ENCODE results near the gene ALX4. TPM values are rescaled to one million over a fixed set of nuclear protein-coding genes. Genes with fewer than 3 reads are reported as not detected.

ALX4 gene
- total RNA-seq, 1 donor from 2014 or later = not detected

DNA sequence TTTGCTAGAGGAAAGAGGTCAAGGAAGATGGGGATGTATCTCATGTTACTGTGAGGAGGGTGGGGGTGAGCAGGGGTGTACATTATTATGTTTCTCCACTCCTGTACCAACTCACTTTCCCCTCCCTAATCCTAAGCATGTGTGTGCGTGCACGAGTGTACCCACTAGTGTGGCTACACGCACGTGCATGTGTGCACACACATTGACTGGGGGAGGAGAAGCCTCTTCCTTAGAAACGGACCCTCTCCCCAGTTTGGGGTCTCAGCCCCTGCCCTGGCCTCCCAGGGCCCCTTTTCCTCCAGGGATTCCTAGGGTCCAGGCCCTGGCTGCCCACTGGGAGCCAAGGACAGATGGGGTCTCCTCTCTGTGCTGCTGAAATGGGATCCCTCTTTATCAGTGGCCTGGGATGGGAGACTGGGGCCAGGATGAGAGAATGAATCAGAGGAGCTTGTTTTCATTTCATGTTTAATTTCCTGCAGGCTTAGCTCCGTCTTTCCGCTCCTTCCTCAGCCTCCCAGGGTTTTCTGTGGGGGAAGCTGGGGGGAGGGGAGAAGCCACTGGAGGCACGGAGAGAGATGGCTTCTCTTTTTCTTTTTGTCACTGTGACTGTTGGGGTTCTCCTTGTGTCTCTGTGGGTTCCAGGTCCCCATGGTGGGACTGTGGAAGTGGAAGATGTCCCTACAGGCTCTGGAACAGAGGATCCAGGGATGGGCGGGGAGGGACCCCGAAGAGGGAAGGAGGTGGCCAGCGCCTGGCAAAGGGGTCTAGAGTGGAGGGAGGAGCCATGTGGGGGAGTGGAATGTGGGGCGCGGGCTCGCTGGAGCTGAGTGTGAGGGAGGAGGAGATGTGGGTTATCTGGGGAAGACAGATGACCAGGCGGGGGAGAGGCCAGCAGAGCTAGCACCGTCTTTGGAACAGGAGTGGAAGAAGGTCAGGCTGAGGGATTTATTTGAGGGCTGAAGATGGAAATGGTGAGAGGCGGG is 40.3 kb downstream of the ALX4 start:
- no peaks in the 10 kb centered on the region for H3K9me3 Mint-ChIP-seq (ENCODE audit: unreplicated experiment)
- H3K4me1 Mint-ChIP-seq (ENCODE audit: unreplicated experiment) = peaks cover 7% of the 10 kb centered on the region
- no peak overlapping the region for H3K4me3 Mint-ChIP-seq (ENCODE audit: unreplicated experiment)
- DNase-seq (ENCODE audit: low spot score) = no peak
- H3K27me3 Mint-ChIP-seq (ENCODE audit: unreplicated experiment) = peaks cover 8% of the 10 kb centered on the region
- no peak overlapping the region for H3K27ac Mint-ChIP-seq (ENCODE audit: unreplicated experiment)
- TF ChIP-seq, protein P1, sequence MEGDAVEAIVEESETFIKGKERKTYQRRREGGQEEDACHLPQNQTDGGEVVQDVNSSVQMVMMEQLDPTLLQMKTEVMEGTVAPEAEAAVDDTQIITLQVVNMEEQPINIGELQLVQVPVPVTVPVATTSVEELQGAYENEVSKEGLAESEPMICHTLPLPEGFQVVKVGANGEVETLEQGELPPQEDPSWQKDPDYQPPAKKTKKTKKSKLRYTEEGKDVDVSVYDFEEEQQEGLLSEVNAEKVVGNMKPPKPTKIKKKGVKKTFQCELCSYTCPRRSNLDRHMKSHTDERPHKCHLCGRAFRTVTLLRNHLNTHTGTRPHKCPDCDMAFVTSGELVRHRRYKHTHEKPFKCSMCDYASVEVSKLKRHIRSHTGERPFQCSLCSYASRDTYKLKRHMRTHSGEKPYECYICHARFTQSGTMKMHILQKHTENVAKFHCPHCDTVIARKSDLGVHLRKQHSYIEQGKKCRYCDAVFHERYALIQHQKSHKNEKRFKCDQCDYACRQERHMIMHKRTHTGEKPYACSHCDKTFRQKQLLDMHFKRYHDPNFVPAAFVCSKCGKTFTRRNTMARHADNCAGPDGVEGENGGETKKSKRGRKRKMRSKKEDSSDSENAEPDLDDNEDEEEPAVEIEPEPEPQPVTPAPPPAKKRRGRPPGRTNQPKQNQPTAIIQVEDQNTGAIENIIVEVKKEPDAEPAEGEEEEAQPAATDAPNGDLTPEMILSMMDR (IDR thresholded peaks at IDR 0.05; ENCODE audit: unreplicated experiment) = no peak
- H3K36me3 Mint-ChIP-seq (ENCODE audit: low read depth, unreplicated experiment) = peaks cover 5% of the 10 kb centered on the region

DNA sequence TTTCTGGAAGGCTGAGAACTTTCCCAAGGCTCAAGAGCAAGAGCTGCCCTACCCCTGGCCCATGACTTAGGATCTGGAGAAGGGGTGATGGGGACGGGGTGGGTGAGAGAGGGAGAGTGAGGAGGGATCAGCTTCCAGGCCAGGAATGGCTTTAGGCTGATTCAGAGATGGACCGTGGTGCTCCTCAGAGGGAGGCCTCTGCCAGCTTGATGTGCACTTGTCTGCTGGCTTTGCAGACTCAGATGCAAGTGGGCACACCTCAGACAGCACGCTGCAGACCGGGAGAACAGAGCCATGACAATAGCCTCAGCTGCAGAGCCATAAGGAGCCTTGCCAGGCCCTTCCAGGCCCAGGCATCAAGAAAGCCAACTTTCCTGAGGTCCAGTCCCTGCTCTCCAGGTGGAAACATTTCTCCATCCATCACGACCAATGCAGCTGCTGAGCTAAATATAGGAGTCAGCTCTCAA is 41.3 kb downstream of the ALX4 start:
- H3K9me3 Mint-ChIP-seq (ENCODE audit: unreplicated experiment) = no peaks in the 10 kb centered on the region
- H3K27me3 Mint-ChIP-seq (ENCODE audit: unreplicated experiment) = peaks cover 8% of the 10 kb centered on the region
- no peak for DNase-seq (ENCODE audit: low spot score)
- peaks cover 7% of the 10 kb centered on the region for H3K4me1 Mint-ChIP-seq (ENCODE audit: unreplicated experiment)
- H3K27ac Mint-ChIP-seq (ENCODE audit: unreplicated experiment) = no peak overlapping the region
- TF ChIP-seq, protein P1 (IDR thresholded peaks at IDR 0.05; ENCODE audit: unreplicated experiment) = no peak
- H3K36me3 Mint-ChIP-seq (ENCODE audit: low read depth, unreplicated experiment) = peaks cover 5% of the 10 kb centered on the region
- no peak overlapping the region for H3K4me3 Mint-ChIP-seq (ENCODE audit: unreplicated experiment)

GRCh38 chr11:44267750-44268613 is 42.0 kb downstream of the ALX4 start:
- peaks cover 5% of the 10 kb centered on the region for H3K36me3 Mint-ChIP-seq (ENCODE audit: low read depth, unreplicated experiment)
- H3K4me3 Mint-ChIP-seq (ENCODE audit: unreplicated experiment) = no peak overlapping the region
- no peaks in the 10 kb centered on the region for H3K9me3 Mint-ChIP-seq (ENCODE audit: unreplicated experiment)

GRCh38 chr11:44267006-44267749 is 42.8 kb downstream of the ALX4 start:
- Mint-ChIP-seq H3K4me3 (ENCODE audit: unreplicated experiment) (no peak overlapping the region), H3K4me1 (ENCODE audit: unreplicated experiment) (peaks cover 10% of the 10 kb centered on the region), H3K27me3 (ENCODE audit: unreplicated experiment) (peaks cover 12% of the 10 kb centered on the region), H3K36me3 (ENCODE audit: low read depth, unreplicated experiment) (peaks cover 5% of the 10 kb centered on the region), H3K9me3 (ENCODE audit: unreplicated experiment) (no peaks in the 10 kb centered on the region), H3K27ac (ENCODE audit: unreplicated experiment) (no peak overlapping the region)
- DNase-seq (ENCODE audit: low spot score) = no peak
- TF ChIP-seq, protein P1 (IDR thresholded peaks at IDR 0.05; ENCODE audit: unreplicated experiment) = no peak

More at GRCh38 chr11:44267750-44268613, 42.0 kb downstream of the ALX4 start:
- TF ChIP-seq, protein P1 (IDR thresholded peaks at IDR 0.05; ENCODE audit: unreplicated experiment) = no peak
- DNase-seq (ENCODE audit: low spot score) = no peak
- Mint-ChIP-seq H3K27me3 (ENCODE audit: unreplicated experiment) (peaks cover 8% of the 10 kb centered on the region), H3K27ac (ENCODE audit: unreplicated experiment) (no peak overlapping the region), H3K4me1 (ENCODE audit: unreplicated experiment) (peaks cover 7% of the 10 kb centered on the region)

All from endothelial cell (in vitro differentiated cells).